Suppressor macrophage (primary cell): ENCODE measurements around the gene PPARG.
"Not testable (repeated sequence)": the region's sequence is repeated elsewhere in the genome, so short reads cannot be mapped to it uniquely, and the experiment has no call there.

Source experiments
- DNase-seq, 4 experiments: peaks; one replicate each; pipeline ENCODE4 v3.0.0-alpha.2; 2020 to 2022

The PPARG gene

DNA sequence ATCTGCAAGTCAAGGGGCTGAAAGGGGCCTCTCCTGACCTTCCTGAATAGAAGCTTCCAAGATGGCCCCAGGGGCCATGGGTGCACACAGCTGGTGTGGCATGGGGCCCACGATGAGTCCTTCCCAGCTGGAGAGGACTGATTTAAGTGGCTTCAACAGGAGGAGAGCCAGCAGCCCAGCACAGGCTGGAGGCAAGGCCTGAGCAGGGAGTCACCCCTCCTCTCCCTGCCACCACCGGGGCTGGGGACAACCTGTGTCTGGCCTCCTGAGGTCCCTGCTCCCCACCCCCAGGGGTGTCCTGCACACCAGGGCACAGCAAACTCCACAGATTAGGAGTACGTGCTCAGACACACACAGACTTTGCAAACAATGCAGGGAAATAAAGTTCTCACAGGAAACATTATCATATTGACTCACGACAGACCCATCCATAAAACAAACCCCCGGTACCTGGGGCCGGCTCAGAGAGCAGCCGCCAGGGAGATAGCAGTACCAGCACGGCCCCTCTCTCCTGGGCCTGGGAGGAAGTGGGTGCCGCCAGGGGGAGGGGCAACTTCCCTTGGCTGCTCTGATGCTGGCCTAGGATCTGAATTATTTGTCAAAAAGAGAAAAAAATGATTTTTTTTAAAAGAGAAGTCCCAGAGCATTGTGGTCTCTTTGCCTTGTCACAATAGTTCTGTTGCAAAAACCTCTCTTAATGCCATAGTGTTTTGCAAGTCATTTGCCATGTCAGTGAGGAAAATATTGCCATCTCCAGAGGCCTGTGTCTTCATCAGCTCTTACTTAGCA, 173.5 kb downstream of the PPARG start:
- DNase-seq, result peak; percentile 30 to 71 (median 50)

DNA sequence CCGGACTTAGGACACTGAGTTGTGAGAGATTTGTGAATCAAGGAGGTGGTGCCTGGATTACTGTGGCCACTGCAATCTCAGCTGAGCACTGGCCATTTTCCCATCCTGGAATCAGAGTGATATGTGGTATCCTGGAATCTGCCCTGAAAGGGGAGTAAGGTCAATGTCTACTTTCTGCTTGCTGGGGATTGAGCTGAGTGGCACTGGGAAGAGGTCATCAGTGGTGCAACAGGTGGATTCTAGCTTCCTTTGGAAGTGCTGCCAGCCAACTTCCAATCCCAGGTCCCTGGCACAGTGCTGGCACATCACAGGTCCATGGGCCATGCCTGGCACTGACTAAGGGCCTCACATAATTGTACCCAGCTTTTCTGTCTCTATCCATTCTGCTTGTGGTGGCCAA, 174.8 kb downstream of the PPARG start:
- DNase-seq, result no peak

DNA sequence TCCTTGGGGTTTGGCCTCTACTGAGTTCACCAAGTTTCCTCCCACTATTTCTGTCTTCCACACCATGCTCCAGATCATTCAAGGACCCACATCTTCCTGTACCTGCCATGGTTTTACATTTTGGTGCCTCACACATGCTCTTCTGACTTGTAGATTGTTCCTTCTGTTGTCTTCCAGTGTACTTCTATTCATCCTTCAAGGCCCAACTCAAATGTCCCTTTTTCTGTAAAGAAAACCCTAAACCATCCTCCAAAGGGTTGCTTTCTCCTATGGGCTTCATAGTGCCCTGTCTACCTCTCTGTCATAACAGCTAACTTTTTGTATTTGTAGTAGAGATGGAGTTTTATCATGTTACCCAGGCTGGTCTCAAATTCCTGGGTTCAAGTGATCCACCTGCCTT, 175.3 kb downstream of the PPARG start:
- no peak for DNase-seq

DNA sequence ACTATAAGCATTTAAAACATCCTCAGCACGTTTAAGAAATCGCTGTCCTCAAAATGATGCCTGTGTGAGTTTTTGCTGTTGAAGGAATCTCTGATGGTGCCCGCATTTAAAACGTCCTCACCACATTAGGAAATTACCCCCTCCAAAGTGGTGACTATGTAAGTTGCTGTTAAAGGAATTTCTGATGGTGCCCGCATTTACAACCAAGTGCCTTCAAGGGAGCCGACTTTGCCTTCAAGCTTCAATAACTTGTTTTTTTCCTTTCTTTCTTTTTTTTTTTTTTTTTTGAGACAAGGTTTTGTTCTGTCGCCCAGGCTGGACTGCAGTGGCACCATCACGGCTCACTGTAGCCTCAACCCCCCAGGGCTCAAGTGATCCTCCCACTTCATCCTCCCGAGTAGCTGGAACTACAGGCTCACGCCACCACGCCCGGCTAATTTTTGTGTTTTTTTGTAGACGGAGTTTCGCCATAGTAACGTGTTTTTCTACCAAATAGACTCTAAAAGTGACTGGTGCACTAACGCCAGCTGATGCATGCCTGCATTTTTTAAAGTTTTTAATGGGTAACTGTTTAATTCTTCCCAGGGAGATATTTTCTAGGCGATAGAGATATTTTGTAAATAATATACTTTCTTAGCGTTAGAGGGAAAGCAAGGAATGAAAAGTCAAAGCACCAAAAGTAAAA, 176.4 kb downstream of the PPARG start:
- no peak for DNase-seq

DNA sequence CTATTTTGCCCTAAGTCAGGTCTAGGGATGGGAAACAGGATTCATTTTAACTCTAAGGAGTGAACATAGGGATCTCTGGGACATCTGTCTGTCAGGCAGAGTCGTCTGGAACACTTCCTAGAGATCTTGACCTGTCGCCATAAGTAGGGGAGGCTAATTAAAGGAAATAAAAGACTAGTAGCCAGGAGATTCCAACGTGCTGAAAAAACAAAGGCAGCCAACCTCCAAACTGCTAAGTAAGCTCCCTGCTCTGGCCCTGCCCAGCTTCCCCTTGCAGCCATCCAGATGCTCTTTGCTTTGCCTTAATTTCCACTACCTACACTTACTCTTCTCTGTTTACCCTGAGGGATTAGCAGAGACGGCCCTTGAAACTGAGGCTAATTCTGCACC, 177.0 kb downstream of the PPARG start:
- no peak for DNase-seq

DNA sequence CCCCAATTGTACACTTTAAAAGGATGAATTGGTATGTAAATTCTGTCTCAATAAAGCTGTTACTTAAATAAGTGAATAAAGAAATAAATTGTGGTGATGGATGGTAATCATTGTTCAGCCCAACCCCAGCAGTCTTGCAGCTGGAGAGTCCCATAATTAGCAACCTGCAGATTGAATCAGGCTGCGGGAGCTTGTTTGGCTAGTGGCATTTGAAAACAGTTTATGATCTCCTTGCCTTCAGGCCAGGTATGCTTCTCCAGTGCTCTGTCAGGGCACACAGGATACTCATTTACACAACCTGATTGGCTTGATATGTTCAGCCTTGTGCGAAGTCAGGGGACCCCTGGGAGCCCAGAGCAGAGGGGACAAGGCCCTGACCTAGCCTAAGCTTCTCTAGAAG, 178.9 kb downstream of the PPARG start:
- DNase-seq, result no peak

DNA sequence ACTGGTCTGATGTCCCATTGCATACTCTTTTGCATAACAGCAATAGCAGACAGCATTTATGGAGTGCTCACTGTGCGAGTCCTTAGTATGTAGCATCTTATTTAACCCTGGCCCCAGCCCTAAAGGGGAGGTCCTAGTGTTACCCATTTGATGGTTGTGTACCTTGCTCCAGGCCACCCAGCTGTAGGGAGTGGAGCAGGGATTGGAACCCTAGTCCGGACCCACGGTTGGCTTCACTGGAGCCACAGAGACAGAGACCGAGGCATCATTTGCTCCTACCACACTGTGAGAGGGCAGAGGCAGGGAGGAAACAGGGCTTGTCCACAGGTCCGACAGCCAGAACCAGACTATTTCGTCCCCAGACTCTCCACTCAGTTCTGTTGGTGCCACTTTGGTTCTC, 179.4 kb downstream of the PPARG start:
- no peak for DNase-seq

DNA sequence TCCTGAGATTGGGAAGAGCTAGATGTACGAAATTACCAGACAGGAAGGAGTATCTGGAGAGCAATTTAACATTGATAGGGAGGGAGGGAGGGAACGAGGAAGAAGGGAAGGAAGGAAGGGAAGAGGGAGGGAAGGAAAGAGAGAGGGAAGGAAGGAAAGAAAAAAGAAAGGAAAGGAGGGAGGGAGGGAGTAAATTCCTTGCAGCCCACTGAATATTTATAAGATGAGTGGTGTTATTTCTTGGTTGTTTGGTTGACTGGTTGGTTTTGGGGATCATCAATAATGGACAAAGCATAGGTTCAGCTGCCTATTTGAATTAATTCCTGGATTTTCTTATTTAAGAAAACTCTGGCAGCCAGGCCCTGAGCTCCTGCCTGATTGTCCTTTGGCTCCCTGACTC, 179.9 kb downstream of the PPARG start:
- no peak for DNase-seq

DNA sequence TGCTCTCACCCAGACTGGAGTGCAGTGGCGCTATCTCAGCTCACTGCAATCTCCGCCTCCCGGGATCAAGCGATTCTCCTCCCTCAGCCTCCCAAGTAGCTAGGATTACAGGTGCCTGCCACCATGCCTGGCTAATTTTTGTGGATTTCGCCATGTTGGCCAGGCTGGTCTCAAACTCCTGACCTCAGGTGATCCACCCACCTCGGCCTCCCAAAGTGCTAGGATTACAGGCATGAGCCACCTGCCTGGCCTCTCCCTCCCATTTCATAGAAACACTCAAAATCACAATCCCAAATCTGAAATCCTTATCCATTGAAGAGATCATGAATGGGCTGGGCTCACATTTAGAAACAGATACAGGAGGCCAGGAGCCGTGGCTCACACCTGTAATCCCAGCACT, 180.4 kb downstream of the PPARG start:
- not testable (repeated sequence) for DNase-seq

DNA sequence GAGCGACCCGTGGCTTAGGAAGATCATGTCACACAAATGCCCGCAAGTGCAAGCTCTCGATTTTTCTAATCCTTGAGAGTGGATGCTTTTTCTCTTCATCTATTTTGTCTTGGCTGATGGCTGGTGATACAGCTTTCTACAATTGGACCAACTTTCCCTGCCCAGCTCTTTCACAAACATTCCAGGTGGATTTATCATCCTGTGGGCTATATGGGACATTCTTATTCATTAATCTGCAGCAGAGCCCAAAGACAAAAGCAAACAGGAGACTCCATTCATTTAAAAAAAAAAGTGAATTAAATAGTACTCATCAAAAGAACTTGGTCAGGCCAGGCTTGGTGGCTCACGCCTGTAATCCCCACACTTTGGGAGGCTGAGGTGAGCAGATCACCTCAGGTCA, 181.2 kb downstream of the PPARG start:
- DNase-seq, result no peak

DNA sequence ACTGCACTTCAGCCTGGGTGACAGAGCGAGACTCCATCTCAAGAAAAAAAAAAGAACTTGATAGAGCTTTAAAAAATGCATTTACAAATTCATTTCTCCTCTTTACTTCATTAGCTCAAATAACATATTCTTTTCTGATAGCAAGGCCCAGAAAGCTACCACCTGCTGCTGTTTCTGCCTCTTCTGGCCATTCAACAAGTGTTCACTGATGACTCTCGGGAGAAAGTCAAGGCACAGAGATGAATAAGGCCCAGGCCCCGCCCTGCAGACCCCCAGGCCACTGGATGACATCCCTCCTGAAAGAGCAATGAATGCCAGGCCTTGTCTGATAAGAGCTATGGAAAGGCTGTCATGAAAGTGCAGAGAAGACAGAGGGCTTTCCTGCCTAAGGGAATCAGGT, 181.8 kb downstream of the PPARG start:
- no peak for DNase-seq

DNA sequence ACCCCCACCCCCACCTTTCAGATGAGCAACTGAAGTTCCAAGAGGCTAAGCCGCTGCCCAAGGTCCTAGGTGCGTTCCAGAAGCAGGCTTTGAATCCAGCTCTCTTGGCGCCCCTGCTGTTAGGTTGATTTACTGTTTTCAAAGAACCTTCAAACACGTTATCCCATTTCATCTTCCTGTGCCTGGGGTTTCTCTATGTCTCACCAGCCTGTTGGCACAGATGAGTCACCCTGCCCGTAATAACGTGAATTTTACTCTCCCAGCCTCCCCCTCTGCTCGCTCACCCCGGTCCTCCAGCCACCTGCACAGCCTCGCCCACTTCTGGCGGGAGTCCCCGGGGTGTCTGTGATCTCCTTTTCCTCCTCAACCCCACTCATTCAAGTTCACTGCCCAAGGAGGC, 182.4 kb downstream of the PPARG start:
- no peak for DNase-seq

DNA sequence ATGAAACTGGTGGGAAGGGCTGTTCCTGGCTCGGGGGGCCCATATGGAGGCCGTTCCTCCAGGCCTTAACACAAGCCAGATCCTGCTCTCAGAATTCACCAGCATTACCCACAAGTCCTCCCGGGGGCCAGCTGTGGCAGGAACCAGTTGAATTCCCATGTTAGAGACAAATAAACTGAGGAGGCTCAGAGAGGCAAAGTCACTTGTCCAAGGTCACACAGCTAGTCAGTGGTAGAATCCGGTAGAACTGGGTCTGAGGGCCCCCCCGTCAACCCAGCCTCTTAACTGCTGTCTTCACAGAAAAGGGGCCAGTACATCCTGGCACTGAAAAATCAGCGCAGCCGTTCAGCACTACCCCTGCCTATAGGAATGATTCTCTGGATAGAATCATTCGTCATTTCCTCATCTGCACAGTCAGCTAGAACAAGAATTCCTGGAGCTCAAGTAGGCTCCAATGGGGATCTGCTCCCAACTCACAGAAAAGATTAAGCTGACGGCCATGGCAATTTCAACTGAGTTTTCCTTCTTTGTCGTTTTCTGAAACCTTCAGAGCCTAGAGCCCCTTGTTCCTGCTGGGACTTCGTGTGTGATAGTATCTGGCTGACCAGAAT, 183.2 kb downstream of the PPARG start:
- no peak for DNase-seq

DNA sequence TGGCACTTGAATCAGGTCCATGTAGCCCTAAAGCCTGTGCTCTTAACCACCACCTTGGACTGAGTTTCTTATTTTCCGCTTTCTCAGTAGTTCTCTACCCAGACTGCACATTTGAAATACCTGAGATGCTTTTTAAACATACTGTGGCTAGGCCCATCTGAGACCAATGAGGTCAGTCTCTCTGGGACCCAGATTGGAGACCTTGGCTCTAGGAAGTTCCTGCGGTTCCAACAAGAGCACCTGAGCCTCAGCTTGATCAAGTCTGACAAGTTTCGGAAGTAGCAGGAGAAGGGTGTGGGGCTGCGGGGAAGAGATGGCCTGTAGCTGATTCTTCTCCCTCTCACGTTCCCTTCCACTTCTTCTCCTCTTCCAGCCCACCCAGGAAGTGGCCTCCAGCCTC, 183.9 kb downstream of the PPARG start:
- DNase-seq, result no peak

DNA sequence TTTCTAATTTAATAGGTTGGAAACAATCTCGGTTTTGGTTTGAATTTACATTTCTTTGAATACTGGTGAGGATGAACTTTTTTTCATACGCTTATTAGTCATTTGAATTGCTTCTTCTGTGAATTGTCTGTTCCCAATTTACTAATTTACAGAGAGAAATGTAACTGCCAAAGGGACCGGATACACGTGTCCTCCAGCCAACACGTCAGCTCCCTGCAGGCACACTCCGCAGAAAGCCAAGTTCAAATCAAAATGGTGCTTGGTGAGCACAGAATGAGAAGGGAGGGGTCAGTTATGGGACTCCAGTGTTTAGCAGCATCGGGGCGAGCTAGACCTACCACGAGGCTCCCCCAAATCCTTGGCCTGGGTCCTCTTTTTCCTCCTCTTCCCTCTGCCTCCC, 184.6 kb downstream of the PPARG start:
- DNase-seq, result no peak

DNA sequence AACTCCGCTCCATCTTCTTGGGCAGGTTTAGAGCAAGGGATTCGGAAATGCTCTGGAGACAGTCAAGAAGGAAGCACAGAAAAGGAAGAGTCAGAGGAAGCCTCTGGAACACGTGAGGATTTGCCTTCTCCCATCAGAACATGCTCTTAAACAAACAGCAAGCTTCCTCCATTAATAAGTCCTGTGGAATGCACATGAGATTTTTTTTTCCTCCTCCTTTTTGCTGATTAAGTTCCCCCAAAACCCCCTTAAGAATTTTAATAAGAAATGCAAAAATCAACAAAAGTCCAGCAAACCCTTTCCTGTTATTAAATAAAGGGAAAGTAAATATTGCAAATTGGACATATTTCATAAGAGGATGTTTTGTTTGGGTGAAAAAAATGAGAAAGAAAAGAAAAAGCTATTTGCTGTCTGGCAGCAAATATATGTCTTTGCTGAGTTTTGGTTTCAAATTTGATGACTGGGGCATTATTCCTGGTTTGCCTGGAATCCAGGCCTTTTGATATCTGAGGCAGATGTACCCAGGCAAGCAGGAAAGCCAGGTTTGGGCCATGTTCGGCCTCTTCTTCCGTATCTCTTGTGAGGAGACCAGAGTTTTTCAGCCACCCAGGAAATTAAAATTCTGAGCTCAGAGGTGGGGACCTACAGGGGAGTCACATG, 187.5 kb downstream of the PPARG start:
- peak in 2 of 4 experiments; percentile 19 to 33 for DNase-seq

DNA sequence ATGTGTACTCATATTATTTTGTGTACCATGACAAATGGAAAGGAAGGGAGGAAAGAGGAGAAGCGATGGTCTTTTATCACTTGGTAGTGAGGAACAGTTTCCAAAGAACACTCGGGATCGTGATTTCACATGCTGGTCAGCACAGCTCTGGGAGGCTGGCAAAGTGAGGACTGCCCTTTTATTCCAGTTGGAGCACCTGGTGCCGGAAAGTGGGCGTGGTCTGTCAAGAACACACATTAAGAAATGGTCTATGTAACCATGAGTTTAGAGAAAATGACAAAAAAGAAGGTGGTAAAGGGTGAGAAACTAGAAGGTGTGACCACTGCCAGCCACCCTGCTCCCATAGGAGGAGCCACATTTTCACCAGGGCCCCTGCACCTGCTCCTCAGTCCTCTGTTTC, 188.4 kb downstream of the PPARG start:
- DNase-seq, result no peak

DNA sequence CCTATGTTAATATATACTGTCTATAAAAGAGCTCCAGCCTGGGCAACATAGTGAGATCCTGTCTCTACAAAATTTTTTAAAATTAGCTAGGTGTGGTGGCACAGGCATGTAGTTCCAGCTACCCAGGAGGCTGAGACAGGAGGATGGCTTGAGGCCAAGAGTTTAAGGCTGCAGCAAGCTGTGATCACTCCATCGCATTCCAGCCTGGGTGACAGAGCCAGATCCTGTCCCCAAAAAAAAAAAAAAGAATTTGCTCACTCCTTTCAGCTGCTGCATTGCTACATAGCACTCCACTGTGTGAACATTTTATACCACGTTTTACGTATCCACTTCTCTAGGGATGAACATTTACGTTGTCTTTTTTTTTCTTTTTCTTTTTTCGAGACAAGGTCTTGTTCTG, 189.5 kb downstream of the PPARG start:
- DNase-seq, result no peak

DNA sequence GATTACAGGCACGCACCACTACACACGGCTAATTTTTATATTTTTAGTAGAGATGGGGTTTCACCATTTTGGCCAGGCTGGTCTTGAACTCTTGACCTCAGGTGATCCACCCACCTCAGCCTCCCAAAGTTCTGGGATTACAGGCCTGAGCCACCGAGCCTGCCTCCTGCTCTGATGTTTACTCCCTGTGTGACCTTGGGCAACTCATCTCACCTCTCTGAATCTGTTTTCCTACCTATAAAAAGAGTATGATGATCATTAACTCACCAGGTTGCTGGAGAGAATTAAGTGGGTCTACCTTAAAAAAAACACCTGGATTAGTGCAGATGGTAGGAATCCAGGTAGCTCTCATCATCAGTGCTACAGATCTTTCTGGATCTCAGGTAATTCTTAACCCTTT, 190.3 kb downstream of the PPARG start:
- DNase-seq, result not testable (repeated sequence)

DNA sequence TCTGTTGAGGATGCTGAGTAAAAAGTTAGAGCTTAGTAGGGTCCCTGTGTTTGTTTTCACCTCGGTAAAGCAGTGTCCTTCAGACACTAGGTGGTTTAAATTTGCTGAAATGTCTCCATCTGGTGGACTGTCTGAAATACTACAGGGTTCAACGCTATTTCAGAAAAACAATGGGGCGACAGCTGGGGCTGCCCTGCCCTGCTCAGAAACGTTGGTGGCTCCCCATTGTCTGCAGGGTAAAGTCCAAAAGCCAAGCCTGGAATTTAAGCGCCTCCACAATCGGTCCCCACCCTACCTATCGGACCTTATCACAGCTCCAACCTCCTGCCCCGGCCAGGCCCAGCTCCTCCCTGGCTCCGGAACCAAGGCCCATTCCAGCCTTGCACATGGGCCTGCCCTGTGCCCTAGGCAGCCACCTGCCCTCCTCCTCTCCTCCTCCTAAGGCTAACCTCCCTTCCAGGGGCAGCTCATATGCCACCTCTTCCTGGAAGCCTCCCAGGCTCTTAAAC, 191.1 kb downstream of the PPARG start:
- peak; percentile 53 to 76 (median 60) for DNase-seq

DNA sequence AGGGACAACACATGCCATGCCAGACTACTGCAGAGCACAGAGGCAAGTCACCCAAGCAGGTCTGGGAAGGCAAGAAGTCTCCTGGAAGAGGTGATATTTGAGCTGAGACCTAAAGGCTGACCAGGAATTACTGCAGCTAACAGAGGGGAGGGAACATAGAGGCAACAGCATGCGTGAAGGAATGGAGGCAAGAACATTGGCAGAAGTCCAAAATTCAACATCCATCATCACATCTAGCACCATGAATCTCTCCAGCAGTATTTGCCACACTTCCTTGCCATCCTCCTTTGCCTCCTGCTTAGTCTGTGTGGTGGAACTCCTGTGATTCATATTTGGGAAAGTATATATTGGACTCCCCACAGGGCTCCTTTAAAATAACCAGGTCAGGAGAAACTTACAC, 194.5 kb downstream of the PPARG start:
- no peak for DNase-seq

DNA sequence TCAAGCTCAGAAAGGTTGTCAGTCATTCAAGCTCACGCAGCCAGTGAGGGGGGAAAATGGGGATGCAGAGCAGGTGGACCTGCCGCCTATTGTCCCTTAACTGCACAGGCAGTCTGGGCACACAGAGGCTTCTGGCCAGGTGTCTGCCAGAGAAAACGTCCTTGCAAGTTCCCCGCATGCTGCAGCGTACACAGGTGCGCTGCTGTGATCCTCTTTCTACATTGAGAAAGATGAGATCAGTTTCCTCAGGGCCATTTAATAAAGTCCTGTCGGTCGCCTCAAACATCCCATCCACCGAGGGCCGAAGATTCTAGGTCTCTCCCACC, 195.0 kb downstream of the PPARG start:
- no peak for DNase-seq
